ENCODE data around the gene RAMP2.

Gene RAMP2

DNA sequence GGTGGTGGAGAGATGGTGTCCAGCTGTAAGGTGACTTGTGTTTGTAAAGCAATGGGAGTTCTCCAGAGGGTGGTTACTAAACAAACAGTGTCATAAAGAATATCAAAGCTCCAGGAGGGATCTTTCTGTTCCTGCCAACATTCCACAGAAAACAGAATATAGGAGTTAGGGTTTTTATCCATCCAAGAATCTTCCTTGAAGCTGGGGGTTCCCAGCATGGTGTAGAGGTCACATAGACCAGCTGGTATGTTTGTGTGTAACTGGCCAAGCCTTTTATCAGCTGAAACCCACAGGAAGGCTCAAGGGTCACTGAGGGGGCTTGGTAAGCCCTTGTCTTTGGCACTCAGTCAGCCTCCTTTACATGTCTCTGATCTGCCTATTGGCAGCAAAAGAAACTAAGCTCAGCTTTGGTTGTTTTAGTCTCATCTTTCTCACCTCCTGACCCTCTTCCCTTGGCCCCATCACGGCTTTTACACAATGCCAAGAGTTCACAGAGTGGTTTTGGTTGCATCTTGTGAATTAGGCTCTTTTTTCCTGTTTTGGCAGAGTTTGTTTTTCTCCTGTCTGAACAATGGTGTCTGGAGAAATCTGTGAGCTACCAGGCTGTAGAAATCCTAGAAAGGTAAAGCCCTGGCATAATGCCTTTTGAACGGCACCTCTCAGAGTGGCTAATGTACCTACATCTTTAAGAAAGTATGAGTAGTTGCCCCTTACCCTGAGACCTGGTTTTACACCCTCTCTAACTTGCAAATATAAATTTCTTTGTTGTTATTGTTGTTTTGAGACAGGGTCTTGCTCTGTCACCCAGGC lies 42.3 kb downstream of the RAMP2 start:
- no peak overlapping the region for H3K4me3 Mint-ChIP-seq
- H3K9me3 Mint-ChIP-seq = no peaks in the 10 kb centered on the region
- no peak for ATAC-seq (replicated peaks; ENCODE audit: extremely low read depth, poor library complexity, severe bottlenecking)
- peaks cover 7% of the 10 kb centered on the region for H3K4me1 Mint-ChIP-seq
- peaks cover 8% of the 10 kb centered on the region for H3K36me3 Mint-ChIP-seq (ENCODE audit: insufficient read depth)
- no peak overlapping the region for H3K27ac Mint-ChIP-seq (ENCODE audit: low read depth)
- no peak for DNase-seq (ENCODE audit: low spot score in 2 of 2)
- H3K27me3 Mint-ChIP-seq = no peaks in the 10 kb centered on the region

DNA sequence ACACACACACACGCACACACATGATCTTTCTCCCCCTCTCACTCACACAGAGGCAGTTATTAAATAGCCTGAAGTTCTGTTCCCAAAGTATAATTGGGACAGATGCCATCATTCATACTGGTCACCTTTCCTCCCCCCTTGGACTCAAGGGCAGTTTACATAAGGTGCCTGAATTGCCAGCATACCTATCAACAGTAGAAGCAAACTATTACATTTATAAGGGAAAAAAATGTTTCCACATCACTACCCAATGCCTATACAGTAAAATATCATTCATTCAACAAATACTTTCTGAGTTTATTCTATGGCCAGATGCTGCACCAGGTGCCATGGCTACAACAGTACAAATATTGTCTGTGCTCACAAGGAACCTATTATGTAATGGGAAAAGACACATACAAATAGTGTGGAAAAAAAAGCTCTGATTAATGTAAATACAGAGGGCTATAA lies 43.9 kb downstream of the RAMP2 start:
- no peak for ATAC-seq (replicated peaks; ENCODE audit: extremely low read depth, poor library complexity, severe bottlenecking)

DNA sequence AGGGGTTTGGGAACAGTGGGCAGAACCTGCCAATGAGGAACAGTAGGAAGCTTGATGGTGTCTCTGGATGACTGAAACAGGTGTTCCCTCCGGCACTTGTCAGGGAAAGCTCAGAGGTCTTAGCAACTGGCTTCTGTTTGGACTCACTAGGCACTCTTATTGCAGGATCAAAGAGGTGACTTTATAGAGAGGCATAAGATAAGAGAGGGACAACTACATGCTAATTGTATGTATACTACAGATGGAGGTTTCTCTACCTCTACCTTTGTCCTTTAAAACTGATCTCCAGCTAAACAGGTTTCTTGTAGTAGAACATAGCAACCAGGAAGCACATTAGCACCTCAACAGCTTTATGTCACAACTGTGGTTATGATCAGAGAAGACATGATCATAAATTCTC lies 45.2 kb downstream of the RAMP2 start:
- H3K4me3 Mint-ChIP-seq = no peak overlapping the region

More for the DNA sequence above, 43.9 kb downstream of the RAMP2 start:
- Mint-ChIP-seq H3K4me1 (no peaks in the 10 kb centered on the region), H3K4me3 (no peak overlapping the region), H3K36me3 (ENCODE audit: insufficient read depth) (peaks cover 8% of the 10 kb centered on the region), H3K9me3 (no peaks in the 10 kb centered on the region), H3K27me3 (no peaks in the 10 kb centered on the region), H3K27ac (ENCODE audit: low read depth) (no peak overlapping the region)
- no peak for DNase-seq (ENCODE audit: low spot score in 2 of 2)

DNA sequence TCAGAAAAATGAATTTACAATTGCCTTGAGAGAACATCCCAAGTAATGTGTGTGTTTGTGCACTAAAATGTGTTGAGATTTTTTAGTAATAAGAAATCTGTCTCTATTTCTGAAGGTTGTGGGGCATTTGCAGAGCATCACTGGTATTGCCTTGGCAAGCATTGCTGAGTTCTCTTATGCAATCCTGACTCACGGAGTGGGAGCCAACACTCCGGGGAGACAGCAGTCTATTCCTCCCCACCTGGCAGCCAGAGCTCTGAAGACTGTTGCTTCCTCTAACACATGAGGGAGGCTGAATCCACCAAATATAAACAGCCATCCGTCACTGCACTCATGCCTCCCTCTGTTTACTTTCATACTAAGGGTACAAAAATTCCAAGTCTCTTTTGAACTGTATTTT lies 48.2 kb downstream of the RAMP2 start:
- H3K9me3 Mint-ChIP-seq = no peaks in the 10 kb centered on the region
- H3K4me3 Mint-ChIP-seq = no peak overlapping the region
- H3K27me3 Mint-ChIP-seq = no peaks in the 10 kb centered on the region
- H3K27ac Mint-ChIP-seq (ENCODE audit: low read depth) = no peak overlapping the region
- no peaks in the 10 kb centered on the region for H3K4me1 Mint-ChIP-seq
- no peak for ATAC-seq (replicated peaks; ENCODE audit: extremely low read depth, poor library complexity, severe bottlenecking)
- DNase-seq (ENCODE audit: low spot score in 2 of 2) = no peak
- H3K36me3 Mint-ChIP-seq (ENCODE audit: insufficient read depth) = peaks cover 42% of the 10 kb centered on the region

More for the DNA sequence above, 45.2 kb downstream of the RAMP2 start:
- H3K9me3 Mint-ChIP-seq = no peaks in the 10 kb centered on the region
- peaks cover 17% of the 10 kb centered on the region for H3K36me3 Mint-ChIP-seq (ENCODE audit: insufficient read depth)
- H3K4me1 Mint-ChIP-seq = no peaks in the 10 kb centered on the region
- ATAC-seq (replicated peaks; ENCODE audit: extremely low read depth, poor library complexity, severe bottlenecking) = no peak
- no peak overlapping the region for H3K27ac Mint-ChIP-seq (ENCODE audit: low read depth)
- no peaks in the 10 kb centered on the region for H3K27me3 Mint-ChIP-seq
- no peak for DNase-seq (ENCODE audit: low spot score in 2 of 2)

All from central memory CD8-positive, alpha-beta T cell (primary cell).